Sigmoid colon (tissue), 4 donors: ENCODE data around the gene CLCN3.

Experiments used
- EP300 ChIP-seq, 4 donors: sonication (generic); formaldehyde crosslinking; IDR thresholded peaks; one replicate each; pipeline ENCODE4 v1.6.1; 2017; ENCODE audit warnings: antibody characterized with exemption in 4 of 4
- POLR2A ChIP-seq, 2 donors: fragments of 450-650 bp; IDR thresholded peaks; one replicate each; pipeline ENCODE4 v1.6.1; 2016; ENCODE audit warnings: antibody characterized with exemption in 2 of 2, mild to moderate bottlenecking in 2 of 2, moderate library complexity in 2 of 2
- POLR2AphosphoS5 ChIP-seq, 4 donors: sonication (generic); formaldehyde crosslinking; IDR thresholded peaks; one replicate each; pipeline ENCODE4 v1.6.1; 2017; ENCODE audit warnings: antibody characterized with exemption in 4 of 4
- TF ChIP-seq, protein P1 (sequence below), 4 experiments: fragments of 450-650 bp in 3 of 4; fragments of 200-600 bp in 1 of 4; IDR thresholded peaks; one replicate each; pipeline ENCODE4 v1.5.1; 2016 to 2019; ENCODE audit warnings: antibody characterized with exemption in 4 of 4, mild to moderate bottlenecking in 3 of 4, moderate library complexity in 2 of 4

DNA sequence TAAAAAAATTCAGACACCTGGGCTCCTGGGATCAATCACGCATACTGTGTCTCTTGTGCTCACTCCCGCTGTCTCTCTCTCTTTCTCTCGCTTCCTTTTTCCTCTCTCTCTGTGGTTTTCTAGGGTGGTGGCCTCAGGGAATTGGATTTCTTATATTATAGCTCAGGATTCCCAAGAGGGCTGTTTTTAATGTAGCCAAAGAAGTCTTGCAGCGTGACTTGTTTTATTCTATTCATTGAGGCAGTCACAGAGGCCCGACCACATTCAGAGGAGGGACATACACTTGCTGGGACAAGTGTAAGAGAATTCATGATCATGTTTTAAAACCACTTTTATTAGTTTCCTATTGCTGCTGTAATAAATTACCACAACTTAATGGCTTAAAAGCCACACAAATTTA, 78.0 kb downstream of the CLCN3 start:
- TF ChIP-seq POLR2A (IDR thresholded peaks at IDR 0.05) (no peak), POLR2AphosphoS5 (IDR thresholded peaks at IDR 0.05) (no peak), EP300 (IDR thresholded peaks at IDR 0.05) (no peak)
- TF ChIP-seq, protein P1, sequence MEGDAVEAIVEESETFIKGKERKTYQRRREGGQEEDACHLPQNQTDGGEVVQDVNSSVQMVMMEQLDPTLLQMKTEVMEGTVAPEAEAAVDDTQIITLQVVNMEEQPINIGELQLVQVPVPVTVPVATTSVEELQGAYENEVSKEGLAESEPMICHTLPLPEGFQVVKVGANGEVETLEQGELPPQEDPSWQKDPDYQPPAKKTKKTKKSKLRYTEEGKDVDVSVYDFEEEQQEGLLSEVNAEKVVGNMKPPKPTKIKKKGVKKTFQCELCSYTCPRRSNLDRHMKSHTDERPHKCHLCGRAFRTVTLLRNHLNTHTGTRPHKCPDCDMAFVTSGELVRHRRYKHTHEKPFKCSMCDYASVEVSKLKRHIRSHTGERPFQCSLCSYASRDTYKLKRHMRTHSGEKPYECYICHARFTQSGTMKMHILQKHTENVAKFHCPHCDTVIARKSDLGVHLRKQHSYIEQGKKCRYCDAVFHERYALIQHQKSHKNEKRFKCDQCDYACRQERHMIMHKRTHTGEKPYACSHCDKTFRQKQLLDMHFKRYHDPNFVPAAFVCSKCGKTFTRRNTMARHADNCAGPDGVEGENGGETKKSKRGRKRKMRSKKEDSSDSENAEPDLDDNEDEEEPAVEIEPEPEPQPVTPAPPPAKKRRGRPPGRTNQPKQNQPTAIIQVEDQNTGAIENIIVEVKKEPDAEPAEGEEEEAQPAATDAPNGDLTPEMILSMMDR (IDR thresholded peaks at IDR 0.05): no peak
